Stimulated activated CD4-positive, alpha-beta T cell treated with anti-CD3 and anti-CD28 coated beads, Interleukin-15, amount 100 ng/mL, for 24 hours (primary cell): Measurements from ENCODE around the gene TIE1.

Source experiments
- DNase-seq: peaks from one replicate; pipeline ENCODE4 v3.0.0-alpha.2; 2020

TIE1 gene

GRCh38 chr1:43300378-43301094 lies at the start of gene TIE1:
TIE1 (plus strand) TSS chr1:43300982; CDS start chr1:43301072, 90 bp downstream.
- no peak for DNase-seq

GRCh38 chr1:43251024-43251423 lies 49.8 kb upstream of the TIE1 start:
- no peak for DNase-seq

GRCh38 chr1:43252225-43252624 lies 48.6 kb upstream of the TIE1 start:
- DNase-seq = no peak

- no peak for DNase-seq
Observed at GRCh38 chr1:43253173-43253572, 47.6 kb upstream of the TIE1 start.

GRCh38 chr1:43253876-43254275 lies 46.9 kb upstream of the TIE1 start:
- DNase-seq = no peak

- DNase-seq = no peak
Observed at GRCh38 chr1:43255438-43256210, 45.2 kb upstream of the TIE1 start.

- DNase-seq = no peak
Observed at GRCh38 chr1:43256675-43257570, 43.9 kb upstream of the TIE1 start.

- DNase-seq = no peak
Observed at GRCh38 chr1:43258370-43258769, 42.4 kb upstream of the TIE1 start.

GRCh38 chr1:43265431-43265830 lies 35.4 kb upstream of the TIE1 start:
- no peak for DNase-seq

- no peak for DNase-seq
Observed at GRCh38 chr1:43266881-43267280, 33.9 kb upstream of the TIE1 start.

- DNase-seq = no peak
Observed at GRCh38 chr1:43267291-43267805, 33.4 kb upstream of the TIE1 start.

- no peak for DNase-seq
Observed at GRCh38 chr1:43267818-43268425, 32.9 kb upstream of the TIE1 start.

- no peak for DNase-seq
Observed at GRCh38 chr1:43269627-43270375, 31.0 kb upstream of the TIE1 start, which contains the start of gene TMEM125. TMEM125 (plus strand) TSS chr1:43269983; CDS start chr1:43272723, 2,740 bp downstream.

- peak; percentile 25 for DNase-seq
Observed at GRCh38 chr1:43270421-43271095, 30.2 kb upstream of the TIE1 start.

GRCh38 chr1:43271186-43272118 lies 29.3 kb upstream of the TIE1 start:
- no peak for DNase-seq

GRCh38 chr1:43272161-43272560 lies 28.6 kb upstream of the TIE1 start:
- no peak for DNase-seq

GRCh38 chr1:43272576-43273571 lies 27.9 kb upstream of the TIE1 start:
- no peak for DNase-seq

- DNase-seq = no peak
Observed at GRCh38 chr1:43273708-43274107, 27.1 kb upstream of the TIE1 start.
